AG04450 (cell line): ENCODE measurements around the gene DACH1. TPM values are rescaled to one million over a fixed set of nuclear protein-coding genes. Genes with fewer than 3 reads are reported as not detected.

ENCODE experiments used
- CTCF ChIA-PET: fragments of 300-600, 350-600 bp; formaldehyde crosslinking; extraction: SDS; loops from one replicate; lab custom pipeline; 2022; ENCODE audit warnings: antibody characterized with exemption, inconsistent platforms; lab: Charles Lee
- POLR2A ChIA-PET: fragments of 350-600 bp; formaldehyde crosslinking; extraction: SDS; loops from one replicate; lab custom pipeline; 2021; ENCODE audit warnings: antibody characterized with exemption, inconsistent platforms; lab: Yijun Ruan, JAX
- DNase-seq: peaks from one replicate; pipeline ENCODE4 v3.0.0-alpha.2; 2011; ENCODE audit warnings: low read depth, low spot score
- H3K27ac ChIP-seq: one replicate; pipeline ENCODE4 v1.5.1; 2012; ENCODE audit warnings: low read depth, low read length, control low read depth
- H3K27me3 ChIP-seq: one replicate; pipeline ENCODE4 v1.6.0; 2012; ENCODE audit warnings: low read length; ENCODE audit not compliant: control insufficient read depth, insufficient read depth
- H3K4me3 ChIP-seq: 2 replicates; pipeline ENCODE4 v1.5.1; 2011; ENCODE audit warnings: mild to moderate bottlenecking, low read depth, low read length, control low read depth
- H3K9me3 ChIP-seq: 2 replicates; pipeline ENCODE4 v1.5.1; 2012; ENCODE audit warnings: low read length; ENCODE audit not compliant: control insufficient read depth, insufficient read depth
- polyA plus RNA-seq: library from polyadenylated mRNA; depleted of rRNA; stranded (reverse); fragments of >200 nt; gene quantifications from 2 replicates; pipeline ENCODE4 v1.2.3, GENCODE V29; 2011
- TF ChIP-seq, protein P1 (sequence below): IDR thresholded peaks from 2 replicates; pipeline ENCODE4 v1.5.1; 2011; ENCODE audit warnings: low read depth, low read length, control low read depth, inconsistent platforms

The DACH1 gene
- polyA plus RNA-seq, 1 experiment = 0.10 TPM

DNA sequence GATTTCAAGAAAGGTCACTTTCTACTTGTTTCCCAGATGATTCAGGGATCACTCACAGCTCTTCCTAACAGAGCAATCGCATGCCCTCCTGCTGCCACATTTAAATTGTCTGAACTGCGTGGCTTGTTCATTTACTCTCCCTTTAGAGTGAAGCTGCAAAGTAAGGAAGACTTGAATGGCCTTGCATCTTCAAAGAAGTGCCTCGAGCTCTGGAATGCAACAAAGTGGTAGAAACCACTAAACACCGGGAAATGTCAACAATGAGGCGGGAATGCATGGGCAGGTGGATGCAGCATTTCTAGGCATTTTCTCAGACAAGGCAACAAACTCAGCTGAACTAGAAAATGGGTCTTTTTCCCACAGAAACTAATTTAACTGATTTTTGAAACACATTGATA is 10.3 kb upstream of the DACH1 start:
- no peak for DNase-seq
- Histone ChIP-seq H3K27ac (no peak overlapping the region), H3K4me3 (no peak overlapping the region), H3K27me3 (no peaks in the 10 kb centered on the region), H3K9me3 (no peaks in the 10 kb centered on the region)
- TF ChIP-seq, protein P1, sequence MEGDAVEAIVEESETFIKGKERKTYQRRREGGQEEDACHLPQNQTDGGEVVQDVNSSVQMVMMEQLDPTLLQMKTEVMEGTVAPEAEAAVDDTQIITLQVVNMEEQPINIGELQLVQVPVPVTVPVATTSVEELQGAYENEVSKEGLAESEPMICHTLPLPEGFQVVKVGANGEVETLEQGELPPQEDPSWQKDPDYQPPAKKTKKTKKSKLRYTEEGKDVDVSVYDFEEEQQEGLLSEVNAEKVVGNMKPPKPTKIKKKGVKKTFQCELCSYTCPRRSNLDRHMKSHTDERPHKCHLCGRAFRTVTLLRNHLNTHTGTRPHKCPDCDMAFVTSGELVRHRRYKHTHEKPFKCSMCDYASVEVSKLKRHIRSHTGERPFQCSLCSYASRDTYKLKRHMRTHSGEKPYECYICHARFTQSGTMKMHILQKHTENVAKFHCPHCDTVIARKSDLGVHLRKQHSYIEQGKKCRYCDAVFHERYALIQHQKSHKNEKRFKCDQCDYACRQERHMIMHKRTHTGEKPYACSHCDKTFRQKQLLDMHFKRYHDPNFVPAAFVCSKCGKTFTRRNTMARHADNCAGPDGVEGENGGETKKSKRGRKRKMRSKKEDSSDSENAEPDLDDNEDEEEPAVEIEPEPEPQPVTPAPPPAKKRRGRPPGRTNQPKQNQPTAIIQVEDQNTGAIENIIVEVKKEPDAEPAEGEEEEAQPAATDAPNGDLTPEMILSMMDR = no peak
- POLR2A ChIA-PET = no interaction called here
- CTCF ChIA-PET = interaction anchor here (2.1 to 3.6 kb wide), 2 partner anchors 557 to 916 kb away, joined by 12 to 24 read pairs; no protein-coding TSS in a partner anchor

DNA sequence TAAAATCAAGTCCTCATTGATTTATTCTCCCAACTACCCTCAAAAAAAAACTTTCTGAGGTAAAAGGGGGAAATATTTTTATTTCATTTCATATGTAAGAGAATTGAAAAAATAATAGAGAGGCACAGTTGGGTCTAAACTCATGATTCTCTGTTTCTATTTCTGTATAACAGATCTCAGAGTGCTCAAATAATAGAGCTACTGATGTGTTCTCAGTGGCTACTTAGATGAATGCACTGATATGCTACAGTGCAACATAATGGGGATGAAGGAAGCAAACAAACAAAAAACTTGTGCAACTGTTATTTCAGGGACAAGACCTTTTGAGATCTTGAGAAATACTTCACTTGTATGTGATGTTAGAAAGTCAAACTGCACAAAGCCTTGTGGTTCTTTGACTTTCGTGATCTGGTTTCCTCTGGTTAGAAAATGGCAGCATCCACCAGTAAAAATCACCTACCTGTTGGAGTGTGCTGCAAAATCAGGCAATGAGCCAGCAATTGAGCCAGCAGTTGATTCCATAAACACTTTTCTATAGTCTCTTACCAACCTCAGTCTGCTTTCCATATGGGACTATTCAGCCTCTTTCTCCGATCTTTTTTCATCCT is 9.7 kb upstream of the DACH1 start:
- ChIA-PET POLR2A (no interaction called here), CTCF (interaction anchor here (2.1 to 3.6 kb wide), 2 partner anchors 557 to 916 kb away, joined by 12 to 24 read pairs; no protein-coding TSS in a partner anchor)
- no peak overlapping the region for H3K4me3 ChIP-seq
- no peaks in the 10 kb centered on the region for H3K27me3 ChIP-seq
- DNase-seq = no peak
- TF ChIP-seq, protein P1 = no peak
- H3K9me3 ChIP-seq = no peaks in the 10 kb centered on the region
- no peak overlapping the region for H3K27ac ChIP-seq

DNA sequence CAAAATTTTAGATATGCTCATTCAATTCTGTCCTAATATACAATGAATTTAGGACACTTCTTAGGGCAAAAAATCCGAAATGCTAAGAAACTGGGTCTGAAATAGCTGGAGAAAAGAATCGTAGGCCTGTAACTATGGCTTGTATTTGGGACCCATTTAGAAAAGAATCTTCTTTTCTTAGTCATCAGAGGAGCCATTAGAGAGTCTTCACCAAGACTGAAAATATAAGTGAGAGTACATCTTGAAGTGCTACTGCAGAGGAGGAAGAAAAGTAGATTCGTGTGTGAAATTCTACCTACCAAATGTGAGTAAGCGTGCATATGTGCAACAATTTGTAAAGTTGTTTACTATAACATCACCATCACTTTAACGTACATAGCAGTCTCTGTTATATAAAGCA is 8.8 kb upstream of the DACH1 start:
- ChIA-PET POLR2A (no interaction called here), CTCF (no interaction called here)
- no peak for DNase-seq
- Histone ChIP-seq H3K27ac (no peak overlapping the region), H3K4me3 (no peak overlapping the region), H3K27me3 (no peaks in the 10 kb centered on the region), H3K9me3 (no peaks in the 10 kb centered on the region)
- TF ChIP-seq, protein P1 = no peak

DNA sequence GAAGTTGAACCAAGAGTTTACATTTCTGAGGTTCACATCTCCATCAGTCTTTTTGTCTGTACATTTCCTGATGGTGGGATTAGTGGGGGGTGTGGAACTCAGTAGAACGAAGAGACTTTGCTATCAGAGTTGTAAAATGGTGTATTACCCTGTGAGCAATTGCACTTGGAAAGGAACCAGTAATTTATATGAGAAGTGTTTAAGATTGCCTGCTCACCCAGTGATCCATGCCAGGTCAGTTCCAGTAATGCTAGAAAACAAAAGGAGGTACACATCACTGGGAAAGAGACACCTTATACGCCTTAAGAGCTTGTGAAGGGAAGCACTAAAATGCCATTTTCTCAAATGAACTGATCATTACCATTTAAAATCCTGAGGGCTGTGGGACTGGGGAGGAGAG is 7.5 kb upstream of the DACH1 start:
- TF ChIP-seq, protein P1 = no peak
- Histone ChIP-seq H3K27ac (no peak overlapping the region), H3K27me3 (no peaks in the 10 kb centered on the region), H3K4me3 (no peak overlapping the region), H3K9me3 (no peaks in the 10 kb centered on the region)
- ChIA-PET POLR2A (no interaction called here), CTCF (no interaction called here)
- DNase-seq = no peak

DNA sequence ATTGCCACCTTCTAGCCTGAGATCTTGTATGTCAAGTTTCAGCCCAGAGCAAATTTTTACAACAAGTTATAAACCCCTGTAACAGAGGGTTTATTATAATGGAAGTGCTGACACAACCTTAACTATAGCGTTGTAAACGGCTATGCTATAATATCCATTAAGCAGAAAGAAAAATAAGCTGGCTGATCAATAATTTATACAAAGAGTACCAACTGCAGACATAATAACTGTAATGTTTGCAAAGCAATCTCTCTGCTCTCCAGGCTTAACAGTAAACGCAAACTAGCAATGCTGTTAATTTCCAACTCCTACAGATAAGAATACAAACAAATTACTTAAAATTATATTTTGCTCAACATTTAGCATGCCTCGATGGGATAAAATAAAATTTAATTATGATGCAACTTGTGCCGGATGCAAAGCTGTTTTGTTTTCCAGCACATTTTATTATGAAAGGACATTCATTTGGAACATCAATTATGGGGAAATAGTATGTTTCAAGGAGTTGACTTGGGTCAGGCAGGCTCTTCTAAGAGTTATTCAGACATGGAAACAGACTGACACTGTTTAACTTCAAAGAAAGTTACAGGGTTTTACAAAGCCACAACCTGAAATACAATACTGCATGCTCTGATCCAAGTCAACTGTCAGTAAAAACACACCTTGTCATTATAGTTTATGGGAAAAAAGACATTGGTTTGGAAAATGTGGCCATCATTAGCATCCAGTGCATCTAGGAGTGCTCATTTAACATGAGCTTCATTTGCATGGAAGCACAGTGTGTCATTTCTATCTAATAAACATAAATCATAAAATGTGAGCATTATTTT is 6.6 kb upstream of the DACH1 start:
- POLR2A ChIA-PET = no interaction called here
- H3K9me3 ChIP-seq = no peaks in the 10 kb centered on the region
- no peak overlapping the region for H3K4me3 ChIP-seq
- TF ChIP-seq, protein P1 = no peak
- CTCF ChIA-PET = no interaction called here
- DNase-seq = no peak
- no peak overlapping the region for H3K27ac ChIP-seq
- no peaks in the 10 kb centered on the region for H3K27me3 ChIP-seq
